ENCODE data around the gene CHCHD4. TPM values are rescaled to one million over a fixed set of nuclear protein-coding genes. Genes with fewer than 3 reads are reported as not detected.
"Not testable (repeated sequence)": the region's sequence is repeated elsewhere in the genome, so short reads cannot be mapped to it uniquely, and the experiment has no call there.

The CHCHD4 gene
- total RNA-seq, 1 donor from 2014 or later, result 11.1 TPM

DNA sequence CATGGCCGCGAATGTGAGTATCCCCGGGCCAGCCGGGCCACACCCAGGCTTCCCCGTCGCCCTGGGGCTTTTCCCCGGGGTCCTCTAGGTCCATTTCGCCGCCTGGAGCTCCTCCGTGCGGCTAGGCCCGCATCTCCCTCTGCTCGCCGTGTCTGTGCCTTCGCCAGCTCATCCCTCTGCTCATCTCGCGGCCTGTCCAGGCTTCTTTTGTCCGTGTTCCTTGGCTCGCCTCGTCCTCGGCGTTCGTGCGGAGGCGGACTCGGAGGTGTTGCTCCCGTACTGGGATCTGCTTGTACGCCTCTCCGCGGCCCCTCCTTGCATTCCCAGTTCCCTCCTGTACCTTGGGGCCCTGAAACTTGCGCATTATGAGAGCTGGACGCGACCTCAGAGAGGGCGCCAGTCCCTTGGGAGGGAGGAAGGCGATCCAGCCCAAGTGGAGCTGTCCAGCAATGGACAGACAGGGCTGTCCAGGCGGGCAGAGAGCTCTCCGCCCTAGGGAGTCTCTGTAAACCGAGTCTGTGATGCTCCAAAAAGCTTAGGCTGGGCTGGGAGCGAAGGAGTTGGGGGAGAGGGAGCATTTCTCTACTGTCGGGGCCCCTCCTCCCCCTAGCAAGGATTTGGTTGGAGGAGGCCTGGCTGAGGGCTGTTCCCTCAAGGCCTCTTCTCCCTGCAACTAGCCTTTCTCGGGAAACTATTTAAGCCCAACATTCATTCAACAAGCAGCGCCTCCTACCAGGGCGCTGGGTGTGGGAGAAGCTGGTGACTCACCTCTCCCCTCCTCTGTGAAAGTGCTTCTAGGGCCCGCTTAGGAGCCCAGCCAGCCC is 735 bp upstream of the CHCHD4 start:
- DNase-seq (ENCODE audit: low spot score) (no peak), ATAC-seq (peak; percentile 66)
- intact Hi-C loops (cut with DNase I), result no loop called here

DNA sequence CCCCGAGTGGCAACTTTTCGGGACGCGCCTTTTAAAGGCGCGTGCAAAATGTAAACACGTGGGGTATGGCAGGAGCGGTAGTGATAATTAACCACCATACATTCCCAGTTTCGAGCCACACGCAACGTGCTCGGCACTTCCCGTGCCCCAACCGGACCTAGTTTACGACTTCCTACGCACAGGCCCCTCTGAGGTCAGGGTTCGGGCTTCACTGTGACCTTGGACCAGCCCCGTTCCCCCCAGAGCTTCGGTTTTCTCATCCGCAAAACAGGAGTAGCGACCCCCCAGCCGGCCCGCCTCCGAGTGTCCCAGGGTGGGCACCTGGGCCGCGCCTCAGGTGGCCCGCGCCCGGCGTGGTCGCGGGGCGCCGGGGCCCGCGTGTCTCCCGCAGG is 451 bp downstream of the CHCHD4 start:
- peak; percentile 8 for ATAC-seq
- DNase-seq (ENCODE audit: low spot score), result peak; percentile 83
- intact Hi-C loops (cut with DNase I), result no loop called here

- DNase-seq (ENCODE audit: low spot score) (no peak), ATAC-seq (no peak)
- intact Hi-C loops (cut with DNase I), result no loop called here
Measured at GRCh38 chr3:14123308-14124222, 1.1 kb downstream of the CHCHD4 start.

DNA sequence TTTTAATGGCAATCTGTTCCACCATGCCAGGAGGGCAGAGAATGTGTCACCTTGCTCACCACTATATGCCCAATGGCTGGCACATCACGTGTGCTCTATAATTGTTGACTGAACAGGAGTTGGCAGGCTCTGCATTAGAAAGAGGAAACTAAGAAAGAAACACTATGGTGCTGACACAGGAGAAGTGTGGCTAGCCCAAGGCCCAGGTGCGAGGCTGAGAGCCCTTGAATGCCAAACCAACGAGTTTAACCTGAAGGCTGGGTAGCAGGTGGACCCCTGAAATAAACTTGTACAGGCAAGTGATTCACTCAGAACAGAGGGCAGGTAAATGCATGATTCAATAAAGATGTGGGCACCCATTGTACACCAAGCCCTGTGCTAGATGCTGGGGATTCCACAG is 2.4 kb downstream of the CHCHD4 start:
- no peak for DNase-seq (ENCODE audit: low spot score)
- ATAC-seq, result no peak
- intact Hi-C loops (cut with DNase I), result no loop called here

- ATAC-seq (no peak), DNase-seq (ENCODE audit: low spot score) (no peak)
- intact Hi-C loops (cut with DNase I), result no loop called here
Measured at GRCh38 chr3:14121859-14122258, 2.8 kb downstream of the CHCHD4 start.

- intact Hi-C loops (cut with DNase I); DNase-seq (ENCODE audit: low spot score); ATAC-seq: not testable (repeated sequence)
Measured at GRCh38 chr3:14120921-14121448, 3.7 kb downstream of the CHCHD4 start.

DNA sequence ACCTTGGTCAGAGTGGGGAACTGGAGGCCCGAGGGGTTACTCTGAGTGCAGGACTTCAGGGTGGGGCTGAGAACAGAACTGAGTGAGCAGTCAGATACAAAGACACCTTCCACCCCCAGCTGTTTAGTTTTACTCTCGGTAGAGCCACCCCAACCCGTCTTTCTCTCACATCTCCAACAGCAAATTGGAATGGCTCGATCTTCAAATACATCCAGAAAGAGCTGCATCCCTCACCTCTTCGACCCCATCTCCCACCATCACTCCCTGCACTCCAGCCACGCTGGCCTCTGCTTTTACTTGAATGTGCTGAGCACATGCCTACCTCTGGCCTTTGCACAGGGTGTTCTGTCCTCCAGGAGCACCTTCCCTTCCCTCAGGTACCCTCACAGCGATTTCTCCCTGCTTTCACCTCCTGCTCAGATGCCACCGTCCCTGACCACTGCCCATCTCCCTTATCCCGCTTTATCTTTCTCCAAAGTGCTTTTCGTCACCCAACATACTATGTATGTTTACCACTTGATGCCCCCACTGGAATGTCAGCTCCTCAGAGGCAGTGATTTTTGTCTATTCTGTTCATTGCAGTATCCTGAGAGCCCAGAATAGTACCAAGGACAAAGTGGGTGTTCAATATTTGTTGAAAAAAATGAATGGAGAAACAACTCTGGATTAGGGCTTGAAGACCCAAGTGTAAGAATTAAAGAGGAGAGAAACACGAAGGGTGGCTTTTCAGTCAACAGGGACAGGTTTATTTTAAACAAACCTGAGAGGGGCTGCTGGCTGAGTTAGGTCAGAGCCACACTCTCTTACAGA is 4.4 kb downstream of the CHCHD4 start:
- no peak for ATAC-seq
- DNase-seq (ENCODE audit: low spot score), result no peak
- intact Hi-C loops (cut with DNase I), result no loop called here

GRCh38 chr3:14119651-14120050 is 5.0 kb downstream of the CHCHD4 start:
- no peak for ATAC-seq
- intact Hi-C loops (cut with DNase I), result no loop called here
- DNase-seq (ENCODE audit: low spot score), result no peak

DNA sequence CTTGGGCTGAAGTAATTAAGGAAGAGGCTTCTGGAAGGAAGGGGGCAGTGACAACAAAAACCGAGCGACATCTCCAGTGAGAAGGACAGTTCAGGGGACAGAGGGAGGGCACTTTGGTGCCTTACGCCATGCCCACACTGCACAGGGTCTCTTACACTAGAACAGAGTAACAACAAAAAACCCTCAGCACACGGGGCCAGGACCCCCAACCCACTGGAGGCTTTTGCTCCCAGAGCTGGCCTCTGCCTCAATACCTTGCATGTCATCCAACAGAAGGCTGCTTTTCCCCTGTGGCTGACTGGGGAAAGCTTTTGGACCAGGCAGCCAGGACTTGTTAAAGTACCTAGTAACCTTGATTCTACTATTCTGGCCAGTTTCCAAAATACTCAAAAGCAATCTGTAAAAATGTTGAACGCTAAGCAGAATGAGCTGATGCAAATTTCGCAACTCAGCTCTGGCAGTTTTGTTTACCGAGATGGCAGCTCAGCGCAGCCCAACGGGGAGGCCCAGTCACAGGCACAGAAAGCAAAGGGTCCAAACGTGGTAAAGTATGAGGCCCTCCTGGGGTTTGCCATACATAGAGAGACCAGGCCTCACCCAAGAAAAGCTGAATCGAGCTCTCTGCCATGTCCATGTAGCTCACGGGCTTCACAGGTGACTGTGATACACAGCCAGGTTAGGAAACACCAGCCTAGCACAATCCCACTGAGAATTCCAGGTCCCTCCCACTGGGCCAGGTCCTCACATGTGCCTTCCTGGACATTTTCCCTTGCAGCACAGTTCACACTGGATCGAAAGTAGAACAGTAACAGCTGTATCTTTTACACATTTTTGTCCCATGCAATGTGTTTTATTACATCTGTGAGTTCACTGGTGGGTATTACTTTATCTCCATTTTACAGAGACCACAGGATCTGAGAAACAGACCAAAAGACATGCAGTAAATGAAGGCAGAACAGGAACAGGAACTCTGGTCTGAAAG is 6.0 kb downstream of the CHCHD4 start:
- DNase-seq (ENCODE audit: low spot score) (no peak), ATAC-seq (peak; percentile 29)
- intact Hi-C loops (cut with DNase I), result no loop called here

DNA sequence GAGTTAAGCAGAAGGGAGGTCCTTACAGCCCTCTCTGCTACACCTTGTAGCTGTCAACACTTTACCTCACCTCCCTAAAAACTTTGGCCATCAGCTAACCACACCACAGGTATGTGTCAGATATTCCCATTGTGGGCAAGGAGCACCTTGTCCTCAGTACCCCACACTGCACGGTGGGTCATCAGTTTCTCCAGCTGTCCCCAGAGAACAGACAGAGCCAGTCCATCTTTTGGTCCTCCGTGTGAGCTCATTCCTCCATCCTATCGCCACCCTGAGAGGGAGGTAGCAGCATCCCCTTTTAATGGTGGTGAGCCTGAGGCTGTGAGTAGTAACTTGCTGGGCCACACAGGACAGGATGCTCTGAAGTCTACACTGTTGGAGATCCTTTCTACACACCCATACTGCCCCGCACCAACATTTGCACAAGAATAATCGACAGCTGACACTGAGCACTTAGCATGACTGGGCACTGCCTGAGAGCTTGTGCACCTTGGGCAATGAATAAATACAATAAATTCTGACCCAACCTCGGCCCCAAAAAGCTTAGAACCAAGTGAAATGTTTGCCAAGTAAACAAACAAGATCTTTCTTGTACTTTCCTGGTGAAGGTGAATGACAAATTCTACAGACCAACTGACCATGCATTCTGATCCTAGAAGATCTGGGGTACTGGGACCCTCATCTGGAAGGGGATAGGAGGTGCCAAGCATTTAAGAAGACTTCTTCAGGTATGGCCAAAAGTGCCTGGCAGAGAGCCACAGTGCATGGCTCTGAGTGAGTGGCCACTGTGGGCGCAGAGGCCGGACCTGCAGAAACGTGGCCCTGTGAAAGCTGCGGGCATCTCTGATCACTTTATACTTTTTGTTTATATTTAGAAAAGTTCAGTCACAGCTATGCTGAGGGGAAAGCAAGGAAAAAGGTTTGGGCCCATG is 6.9 kb downstream of the CHCHD4 start:
- ATAC-seq (no peak), DNase-seq (ENCODE audit: low spot score) (no peak)
- intact Hi-C loops (cut with DNase I), result no loop called here

- intact Hi-C loops (cut with DNase I), result no loop called here
- ATAC-seq (no peak), DNase-seq (ENCODE audit: low spot score) (no peak)
Measured at GRCh38 chr3:14113965-14114635, 10.6 kb downstream of the CHCHD4 start.

- no peak for DNase-seq (ENCODE audit: low spot score)
- no peak for ATAC-seq
- intact Hi-C loops (cut with DNase I), result no loop called here
Measured at GRCh38 chr3:14110699-14111098, 14.0 kb downstream of the CHCHD4 start.

DNA sequence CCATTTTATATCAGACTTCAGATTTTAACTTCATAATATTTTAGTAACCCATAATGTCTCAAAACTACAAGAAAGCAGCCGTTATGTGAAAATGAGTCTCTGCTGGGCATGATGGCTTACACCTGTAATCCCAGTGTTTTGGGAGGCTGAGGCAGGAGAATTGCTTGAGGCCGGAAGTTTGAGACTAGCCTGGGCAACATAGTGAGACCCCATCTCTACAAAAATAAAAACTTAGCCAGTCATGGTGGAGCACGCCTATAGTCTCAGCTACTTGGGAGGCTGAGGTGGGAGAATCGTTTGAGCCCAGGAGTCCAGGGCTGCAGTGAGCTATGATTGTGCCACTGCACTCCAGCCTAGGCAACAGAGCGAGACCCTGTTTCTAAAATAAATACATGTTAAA is 14.8 kb downstream of the CHCHD4 start:
- DNase-seq (ENCODE audit: low spot score); intact Hi-C loops (cut with DNase I); ATAC-seq: not testable (repeated sequence)

GRCh38 chr3:14097616-14098391 is 26.9 kb downstream of the CHCHD4 start:
- DNase-seq (ENCODE audit: low spot score) (no peak), ATAC-seq (no peak)
- intact Hi-C loops (cut with DNase I), result no loop called here

- intact Hi-C loops (cut with DNase I), result no loop called here
- DNase-seq (ENCODE audit: low spot score), result no peak
- ATAC-seq, result no peak
Measured at GRCh38 chr3:14096742-14097141, 27.9 kb downstream of the CHCHD4 start.

DNA sequence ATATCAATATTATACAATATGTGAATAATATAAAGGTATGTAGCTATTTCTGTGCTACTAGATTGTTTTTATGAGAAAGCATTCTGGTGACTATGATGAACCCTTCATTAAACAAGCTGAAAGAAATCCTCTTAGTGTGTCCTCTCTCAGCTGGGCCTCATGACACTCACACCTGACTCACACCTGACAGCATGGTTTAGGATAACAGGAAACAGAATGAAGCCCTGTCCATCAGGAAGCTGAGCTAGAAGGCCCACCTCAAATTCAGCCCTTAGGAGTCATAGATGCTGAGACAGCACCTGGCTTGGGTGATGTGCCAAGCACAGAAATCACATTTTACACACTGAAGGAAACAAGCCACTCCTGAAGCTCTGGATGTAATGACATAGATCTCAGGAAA is 30.8 kb downstream of the CHCHD4 start:
- ATAC-seq, result no peak
- intact Hi-C loops (cut with DNase I), result no loop called here
- no peak for DNase-seq (ENCODE audit: low spot score)

Measured in sciatic nerve (tissue), 2 donors.